HG03066 (cell line): ENCODE results near the gene CELF2.
"Not testable (repeated sequence)": the region's sequence is repeated elsewhere in the genome, so short reads cannot be mapped to it uniquely, and the experiment has no call there.

Experiments used
- ATAC-seq: cut with Tn5 transposase; IDR thresholded peaks from one replicate; pipeline ENCODE4 v1.9.1; 2021; ENCODE audit warnings: low read depth; ENCODE audit not compliant: unreplicated experiment

Gene CELF2

DNA sequence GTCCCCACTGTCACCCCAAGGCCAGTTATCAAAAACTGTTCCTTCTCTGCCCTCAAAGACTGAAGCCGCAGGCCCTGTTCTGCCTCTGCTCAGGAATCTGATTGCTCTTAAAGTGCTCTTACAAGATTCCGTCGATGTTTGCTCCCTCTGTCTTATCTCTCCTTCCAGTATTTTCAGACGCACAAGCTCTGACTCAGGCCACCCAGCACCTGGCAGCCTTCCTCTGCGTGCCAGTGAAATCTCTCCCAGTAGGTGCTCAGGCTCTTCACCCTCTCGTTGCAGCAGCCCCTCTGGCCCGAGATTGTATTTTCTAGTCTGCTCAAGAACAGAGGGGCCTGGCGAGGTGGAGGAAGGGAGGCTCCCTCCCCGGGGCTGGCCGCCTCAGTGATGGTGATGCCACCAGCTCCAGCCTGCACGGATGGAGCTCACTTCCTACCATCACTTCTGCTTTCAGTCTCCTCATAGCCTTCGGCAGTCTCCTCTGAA is 317.5 kb downstream of the CELF2 start:
- ATAC-seq = no peak

DNA sequence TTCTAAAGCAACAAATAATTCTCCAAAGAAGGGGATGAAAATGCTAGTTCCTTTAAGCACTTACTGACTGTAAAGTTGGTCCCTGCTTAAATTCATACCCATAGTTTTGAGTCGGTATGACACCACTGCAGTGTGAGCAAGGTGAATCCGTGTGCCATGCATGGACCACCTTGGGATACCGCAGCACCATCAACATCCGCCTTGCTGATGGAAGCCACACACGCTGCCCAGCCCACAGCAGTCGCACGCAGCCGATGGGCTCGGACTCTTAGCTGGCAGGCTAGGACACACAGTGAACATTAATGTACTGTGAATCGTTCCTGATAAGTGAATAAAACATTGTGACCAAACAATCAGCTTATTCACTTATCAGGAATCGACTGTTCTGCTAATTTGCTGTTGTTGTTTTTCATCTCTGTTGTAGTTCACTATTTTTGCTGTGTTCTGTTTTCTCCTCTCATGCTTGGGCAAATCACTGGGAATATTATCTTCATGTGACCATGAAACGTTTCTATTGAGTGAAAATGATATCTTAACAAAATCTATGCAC is 318.3 kb downstream of the CELF2 start:
- no peak for ATAC-seq

DNA sequence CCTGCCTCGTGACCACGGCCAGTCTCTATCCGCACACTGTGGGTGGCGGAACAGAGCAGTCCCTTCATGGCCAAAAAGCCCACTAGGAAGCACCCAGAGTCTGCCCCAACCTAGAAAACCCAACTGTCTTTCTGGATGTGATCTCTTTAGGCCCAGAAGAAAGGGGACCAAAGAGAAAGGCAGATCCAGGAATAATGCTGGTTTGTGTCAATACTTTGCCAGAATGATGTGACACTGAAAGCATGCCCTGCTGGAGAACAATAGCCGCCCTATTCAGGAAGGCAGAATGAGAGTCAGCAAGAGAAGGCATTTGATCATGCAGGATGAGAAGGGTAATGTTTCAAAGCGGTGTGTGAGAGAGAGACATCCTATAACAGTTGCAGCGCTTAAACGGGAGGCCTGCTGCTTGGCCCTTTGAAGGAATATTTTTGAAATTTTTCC is 319.1 kb downstream of the CELF2 start:
- no peak for ATAC-seq

DNA sequence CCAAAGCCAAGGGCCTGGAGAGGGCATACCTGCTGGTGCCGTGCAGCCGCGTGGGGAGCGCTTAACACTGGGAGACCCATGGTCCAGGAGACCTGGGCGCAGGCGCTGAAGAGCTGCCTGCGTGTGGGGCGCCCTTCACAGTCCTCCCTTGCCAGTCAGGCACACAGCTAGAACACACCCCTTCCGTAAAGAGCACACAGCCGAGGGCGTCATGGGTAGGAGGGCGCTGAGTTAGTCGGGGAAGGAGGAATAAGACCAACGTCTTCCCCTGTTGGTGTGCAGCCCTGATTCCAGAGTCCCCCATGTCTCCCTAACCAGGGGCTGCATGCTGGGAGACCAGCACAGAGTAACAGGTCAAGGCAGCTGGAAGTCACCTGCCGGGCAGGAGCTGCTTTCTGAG is 319.8 kb downstream of the CELF2 start:
- ATAC-seq = peak; percentile 47

DNA sequence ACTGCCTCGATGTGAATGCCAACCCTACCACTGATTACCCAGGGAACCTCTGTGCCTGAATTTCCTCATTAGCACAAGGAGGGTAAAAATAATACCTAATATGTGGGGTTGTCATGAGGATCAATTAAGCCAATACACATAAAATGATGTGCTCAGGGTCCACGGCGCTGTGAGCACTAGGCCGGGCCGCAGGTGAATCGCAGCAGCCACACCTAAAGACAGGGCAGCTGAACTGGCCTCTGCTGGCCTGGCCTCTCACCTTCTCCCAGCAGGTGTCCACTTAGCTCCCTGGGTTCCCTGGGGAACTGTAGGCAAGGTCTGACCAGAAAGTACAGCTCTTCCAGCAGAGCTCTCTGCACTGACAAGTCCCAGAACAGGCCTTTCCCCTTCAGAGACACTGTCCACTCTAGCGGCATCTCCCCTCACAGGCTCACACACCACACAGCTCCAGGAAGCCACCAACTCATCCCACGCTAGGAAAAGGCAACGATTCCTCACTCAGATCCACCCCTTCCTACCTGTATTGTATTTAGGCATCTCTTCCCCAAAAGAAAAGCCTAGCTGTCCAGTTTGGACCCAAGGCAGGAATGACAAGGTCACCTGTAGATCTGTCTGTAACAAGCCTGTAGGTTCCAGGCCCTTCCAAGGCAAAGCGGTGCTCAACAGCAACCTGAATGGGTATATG is 320.6 kb downstream of the CELF2 start:
- no peak for ATAC-seq

DNA sequence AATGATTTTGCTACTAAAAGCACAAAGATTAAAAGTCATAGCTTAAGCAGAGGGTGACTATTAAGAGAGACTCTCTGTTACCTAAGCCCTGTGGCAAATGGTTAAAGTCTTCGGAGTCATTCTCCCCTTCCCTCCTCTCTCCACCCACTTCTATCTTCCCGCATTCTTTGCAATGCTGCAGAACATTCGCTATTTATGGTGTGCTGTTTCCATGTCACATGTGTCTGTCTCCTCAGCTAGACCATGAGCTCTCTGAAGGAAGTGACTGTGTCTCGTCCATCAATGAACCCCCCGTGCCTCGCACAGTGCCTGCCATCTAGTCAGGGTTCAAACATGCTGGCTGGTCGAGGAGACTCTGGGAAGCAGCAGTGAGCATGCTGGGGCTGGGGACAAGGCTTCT is 321.3 kb downstream of the CELF2 start:
- ATAC-seq = no peak

DNA sequence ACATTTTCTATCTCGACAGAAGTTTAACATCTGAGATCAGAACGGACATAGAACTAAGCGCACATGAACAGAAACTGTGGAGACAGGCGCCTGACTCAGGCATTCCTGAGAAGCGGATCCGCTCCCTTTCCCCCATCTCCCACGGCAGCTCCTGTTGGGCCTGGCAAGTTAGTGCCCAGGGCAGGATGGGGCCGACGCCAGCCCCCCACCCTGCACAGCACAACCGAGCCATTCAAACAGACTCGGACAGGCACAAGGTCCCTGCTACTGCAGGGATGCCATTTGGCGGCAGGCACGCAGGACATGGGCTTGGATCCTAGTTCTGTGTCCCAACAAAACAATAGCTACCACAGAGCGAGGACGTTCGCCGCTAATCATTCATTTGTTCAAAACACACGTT is 322.0 kb downstream of the CELF2 start:
- no peak for ATAC-seq

DNA sequence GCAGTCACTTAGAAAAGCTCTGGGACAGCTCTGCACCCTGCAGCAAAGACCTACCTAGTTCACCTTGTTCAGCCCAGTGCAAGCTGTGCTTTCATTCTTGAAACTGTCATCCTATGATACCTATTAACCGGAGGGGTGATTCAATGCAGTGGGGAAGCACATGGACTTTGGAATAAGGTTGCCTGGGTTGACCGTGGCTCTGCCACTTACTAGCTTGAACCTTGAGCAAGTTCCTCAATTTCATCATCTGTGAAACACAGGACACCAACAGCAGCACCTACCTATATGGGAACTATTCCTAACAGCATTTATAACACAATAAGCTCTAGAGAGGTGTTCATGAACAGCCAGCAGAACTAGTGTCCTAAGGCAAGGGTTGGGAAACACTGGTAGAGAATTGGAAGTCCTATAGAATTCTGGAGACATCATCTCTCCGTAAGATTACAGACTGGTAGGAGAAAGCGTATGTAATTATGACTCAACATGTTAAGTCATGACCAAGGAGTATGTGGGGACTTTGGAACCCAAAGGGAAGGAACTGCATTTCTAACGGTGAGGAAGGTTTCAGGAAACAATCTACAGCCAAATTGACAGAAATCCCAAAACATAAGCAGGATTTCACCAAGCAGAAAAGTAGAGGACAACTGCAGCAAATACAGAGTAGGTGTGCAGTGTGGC is 323.8 kb downstream of the CELF2 start:
- no peak for ATAC-seq

DNA sequence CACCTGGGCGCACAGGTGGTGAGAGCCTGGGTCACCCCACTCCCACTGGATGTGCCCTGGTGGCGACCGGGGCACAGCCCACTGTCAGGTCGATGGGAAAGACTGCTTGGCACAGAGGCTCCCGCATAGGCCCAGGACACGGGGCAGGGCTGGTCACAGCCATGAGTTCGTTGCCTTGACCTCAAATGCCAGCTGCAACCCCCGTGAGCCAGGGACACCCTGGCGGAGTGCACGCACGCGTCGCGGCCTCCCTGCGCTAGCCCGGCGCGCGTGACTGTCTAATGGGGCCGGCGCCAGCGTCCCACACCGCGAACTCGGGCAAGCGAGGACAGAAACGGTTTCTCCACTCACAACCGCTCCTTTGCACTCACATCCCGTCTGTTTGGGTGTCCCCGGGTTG is 326.4 kb downstream of the CELF2 start:
- ATAC-seq = no peak

DNA sequence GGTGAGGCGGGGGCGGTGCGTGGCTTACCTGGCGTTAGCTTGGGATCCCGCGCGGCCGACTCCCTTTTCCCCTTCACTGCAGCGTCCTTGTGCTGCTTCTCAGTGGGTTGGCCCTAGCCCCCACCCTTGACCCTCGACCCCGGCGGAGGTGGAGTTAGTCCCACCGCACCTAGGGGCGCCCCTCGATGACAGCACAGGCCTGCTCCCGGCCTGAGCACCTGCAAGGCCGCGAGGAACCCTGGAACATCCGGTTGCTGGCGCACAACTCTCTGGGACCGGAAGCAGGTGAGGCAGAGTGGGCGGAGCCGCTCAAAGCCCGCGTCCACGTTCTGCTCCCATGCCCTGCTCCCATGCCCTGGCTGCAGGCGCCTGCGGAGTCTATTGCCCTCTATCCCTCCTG is 326.9 kb downstream of the CELF2 start:
- no peak for ATAC-seq

DNA sequence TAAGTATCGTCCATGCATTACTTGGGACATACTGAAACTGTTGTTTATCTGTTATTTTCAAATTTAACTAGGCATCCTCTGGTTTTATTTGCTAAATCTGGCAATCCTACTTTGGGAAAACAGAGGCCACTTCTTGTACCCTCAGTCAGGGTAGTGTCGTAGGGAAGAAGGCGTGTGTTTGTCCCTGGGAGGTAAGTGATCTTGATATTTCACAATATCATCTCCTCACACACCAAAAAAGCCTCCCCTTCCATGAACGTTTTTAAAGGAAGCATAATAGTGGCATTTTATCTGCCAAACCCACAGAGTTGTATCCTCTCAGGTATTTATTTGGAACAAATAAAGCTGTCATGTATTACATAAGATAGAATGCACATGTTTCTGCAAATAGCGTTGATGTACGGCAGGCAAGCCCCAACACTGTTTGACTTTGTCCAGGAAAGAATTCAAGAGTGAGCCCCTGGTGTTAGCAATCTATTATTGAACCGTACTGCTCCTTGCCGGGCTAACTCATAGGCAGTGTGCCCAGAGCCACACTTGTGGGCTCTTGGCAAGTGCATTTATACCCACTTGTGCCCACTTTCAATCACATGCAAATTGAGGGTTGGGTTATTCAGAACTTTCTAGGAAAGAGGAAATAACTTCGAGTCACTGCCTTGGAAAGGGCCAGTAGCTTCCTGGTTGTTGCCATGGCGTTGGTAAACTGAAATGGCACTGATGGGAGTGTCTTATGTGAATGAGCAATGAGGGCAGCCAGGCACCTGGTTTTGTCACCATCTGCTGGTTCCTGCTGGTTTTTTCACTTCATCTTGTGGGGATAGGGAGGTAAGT is 327.8 kb downstream of the CELF2 start:
- ATAC-seq = peak; percentile 71

DNA sequence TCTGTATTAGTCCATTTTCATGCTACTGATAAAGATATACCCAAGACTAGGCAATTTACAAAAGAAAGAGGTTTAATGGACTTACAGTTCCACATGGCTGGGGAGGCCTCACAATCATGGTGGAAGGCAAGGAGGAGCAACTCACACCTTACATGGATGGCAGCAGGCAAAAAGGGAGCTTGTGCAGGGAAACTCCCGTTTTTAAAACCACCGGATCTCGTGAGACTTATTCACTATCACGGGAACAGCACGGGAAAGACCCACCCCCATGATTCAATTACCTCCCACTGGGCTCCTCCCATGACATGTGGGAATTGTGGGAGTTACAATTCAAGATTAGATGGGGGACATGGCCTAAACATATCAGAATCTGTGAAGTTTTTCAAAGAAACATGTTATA is 329.9 kb downstream of the CELF2 start:
- ATAC-seq = not testable (repeated sequence)

DNA sequence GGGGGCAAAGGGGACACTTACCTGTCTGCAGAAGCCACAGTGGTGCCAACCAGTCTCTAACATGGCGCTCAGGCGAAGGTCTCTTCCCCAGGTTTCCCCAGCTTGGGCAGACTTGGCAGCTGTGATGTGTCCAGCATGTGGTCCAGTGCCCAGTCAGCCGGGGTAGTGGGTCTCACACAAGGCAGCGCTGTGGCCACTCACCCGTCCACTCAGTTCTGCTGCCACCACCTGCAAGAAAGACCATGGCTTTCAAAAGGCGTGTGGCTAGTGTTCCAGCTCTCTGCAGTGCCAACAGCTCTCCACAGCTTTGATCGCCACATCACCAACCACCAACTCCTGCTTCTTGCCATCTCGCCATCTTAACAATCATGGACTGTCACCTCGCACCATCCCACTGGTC is 334.1 kb downstream of the CELF2 start:
- no peak for ATAC-seq

DNA sequence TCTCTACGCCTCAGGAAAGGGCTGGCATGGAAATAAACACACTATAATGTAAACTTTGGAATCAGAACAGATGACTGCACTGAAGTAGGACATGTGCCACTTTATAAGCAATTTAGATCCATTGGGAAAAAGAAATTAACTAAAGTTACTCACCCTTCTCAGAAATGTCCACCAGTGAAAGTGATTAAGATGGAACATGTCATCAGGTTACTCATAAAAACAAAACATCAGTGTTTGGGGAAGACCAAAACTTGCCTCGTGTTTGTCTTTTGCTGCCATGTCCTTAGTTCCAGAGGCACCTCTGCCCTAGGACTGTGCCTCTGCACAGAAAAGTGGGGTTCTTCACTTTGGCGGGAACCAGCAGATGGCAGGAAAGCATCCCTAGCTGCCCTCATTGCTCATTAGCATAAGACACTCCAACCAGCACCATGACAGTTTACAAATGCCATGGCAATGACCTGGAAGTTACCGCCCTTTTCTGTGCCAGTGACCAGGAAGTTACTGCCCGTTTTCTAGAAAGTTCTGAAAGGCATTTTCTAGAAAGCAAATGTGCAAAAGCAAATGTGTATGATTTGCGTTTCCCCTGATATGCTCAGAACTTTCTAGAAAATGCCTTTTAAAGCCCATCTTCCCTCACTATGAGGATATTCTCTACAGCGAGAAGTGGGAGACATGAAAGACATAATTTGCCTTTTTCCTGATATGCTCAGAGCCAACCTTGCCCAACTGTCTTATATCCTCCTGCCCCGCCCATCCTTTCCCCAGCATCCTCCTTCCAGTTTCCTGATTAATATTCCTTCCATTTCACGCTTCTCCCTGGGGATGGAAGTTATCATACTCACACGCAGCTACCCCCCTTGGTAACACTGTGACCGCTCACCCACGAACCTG is 335.6 kb downstream of the CELF2 start:
- ATAC-seq = no peak

DNA sequence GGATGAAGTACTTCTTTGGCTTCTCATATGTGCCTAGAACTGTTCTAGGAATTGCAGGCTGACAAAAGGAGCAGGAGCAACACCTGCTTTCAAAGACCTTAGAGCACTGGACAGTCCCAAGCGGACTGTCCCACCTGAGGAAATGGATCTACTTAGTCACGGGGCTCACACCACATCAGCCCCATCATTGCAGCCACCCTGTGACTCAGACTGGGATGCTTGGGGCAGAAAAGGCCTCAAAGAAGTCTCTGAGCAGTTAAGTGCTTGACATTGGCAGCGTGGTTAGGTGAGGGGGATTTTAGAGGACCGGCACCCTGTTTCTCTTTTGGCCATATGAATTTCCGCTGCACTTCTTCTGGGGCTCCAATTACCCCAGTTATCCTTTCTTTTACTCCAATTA is 337.2 kb downstream of the CELF2 start:
- ATAC-seq = no peak

DNA sequence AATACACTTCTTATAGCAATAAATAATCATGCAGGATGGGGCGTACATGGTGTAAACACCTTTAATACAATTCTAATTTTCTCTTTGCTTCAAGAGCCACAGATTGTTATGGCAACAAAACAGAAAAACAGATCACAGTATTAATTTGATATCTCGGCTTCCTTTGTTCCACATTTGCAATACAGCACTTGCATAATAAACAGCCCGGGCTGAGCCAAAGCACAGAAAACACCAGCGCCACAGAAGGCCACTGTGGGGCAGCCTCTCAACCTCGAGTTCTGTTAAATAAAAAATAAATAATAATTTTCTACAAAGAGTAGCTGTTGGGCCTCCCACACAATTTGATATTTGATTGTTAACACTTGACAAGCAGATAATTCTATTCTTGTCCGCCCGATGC is 337.9 kb downstream of the CELF2 start:
- no peak for ATAC-seq

DNA sequence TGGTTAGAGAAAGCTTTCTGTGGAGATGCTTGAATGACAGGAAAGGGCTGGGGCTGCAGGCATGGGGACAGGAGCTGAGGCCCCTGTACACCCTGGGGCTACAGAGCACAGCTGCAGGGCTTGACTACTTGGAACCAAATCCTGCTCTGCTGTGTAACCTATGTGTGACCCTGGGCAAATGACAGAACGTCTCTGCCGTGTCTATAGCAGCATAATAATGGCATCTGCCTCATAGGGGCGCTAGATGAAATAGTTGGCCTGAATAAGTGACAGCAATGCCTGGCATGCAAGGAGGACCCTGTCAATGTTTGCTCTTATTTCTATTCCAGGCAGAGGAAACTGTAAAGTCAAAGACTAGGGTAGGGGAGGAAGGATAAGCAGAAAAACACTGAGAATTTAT is 339.8 kb downstream of the CELF2 start:
- ATAC-seq = no peak

DNA sequence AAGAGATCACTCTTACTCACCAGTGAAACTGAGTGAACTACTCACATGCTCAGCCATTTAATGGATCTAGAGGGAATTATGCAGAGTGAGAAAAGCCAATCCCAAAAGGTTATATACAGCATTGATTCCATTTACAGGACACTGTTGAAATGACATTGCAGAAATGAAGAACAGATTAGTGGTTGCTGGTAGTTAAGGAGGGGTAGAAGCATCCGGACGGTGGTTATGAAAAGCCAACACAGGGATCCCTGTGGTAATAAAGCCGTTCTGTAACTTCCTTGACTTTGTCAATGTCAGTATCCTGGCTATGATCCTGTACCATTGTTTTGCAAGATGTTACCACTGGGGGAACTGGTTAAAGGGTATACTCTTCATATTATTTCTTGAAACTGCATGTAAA is 340.3 kb downstream of the CELF2 start:
- no peak for ATAC-seq

DNA sequence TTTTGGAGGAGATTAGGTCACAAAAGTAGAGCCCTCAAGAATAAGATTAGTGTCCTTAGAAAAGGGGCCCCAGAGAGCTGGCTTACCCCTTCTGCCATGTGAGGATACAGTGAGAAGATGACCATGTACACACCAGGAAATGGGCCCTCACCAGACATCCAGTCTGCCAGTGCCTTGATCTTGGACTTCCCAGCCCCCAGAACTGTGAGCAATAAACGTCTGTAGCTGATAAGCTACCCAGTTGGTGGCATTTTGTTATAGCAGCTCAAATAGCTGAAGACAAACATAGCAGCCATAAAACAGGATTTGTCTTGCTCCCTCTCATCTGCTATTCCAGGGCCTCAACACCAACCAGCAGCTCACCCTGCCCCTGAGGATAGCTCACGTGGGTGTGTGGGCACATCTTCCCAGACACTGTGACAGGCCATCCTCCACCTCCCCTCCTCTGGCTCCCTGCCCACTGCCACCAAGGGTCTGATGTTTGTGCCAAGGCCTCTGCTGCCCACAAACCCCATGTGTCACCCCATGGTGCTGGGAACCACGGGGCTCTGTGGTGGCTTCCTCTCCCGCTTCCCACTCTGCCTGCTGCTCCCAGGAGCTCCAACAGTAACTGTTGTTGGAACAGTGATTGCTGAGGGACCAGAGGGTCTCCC is 341.4 kb downstream of the CELF2 start:
- no peak for ATAC-seq

DNA sequence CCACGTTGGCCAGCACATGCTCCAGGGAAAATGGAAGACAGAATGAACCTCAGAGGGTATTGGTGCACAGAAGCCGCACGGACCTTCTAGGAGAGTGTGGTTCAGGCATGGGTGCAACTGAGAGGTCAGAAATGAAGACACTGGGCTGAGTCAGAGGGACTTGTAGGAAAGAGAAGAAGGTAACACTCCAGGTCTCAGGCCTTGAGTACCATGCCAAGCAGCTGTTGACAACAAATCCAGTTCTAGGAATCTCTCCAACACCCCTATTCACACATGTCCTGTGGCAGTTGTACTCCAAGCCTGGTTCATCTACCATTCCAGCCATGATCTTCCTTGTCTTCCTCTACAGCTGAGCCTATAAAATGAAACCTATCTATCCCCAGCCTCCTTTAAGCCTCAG is 342.2 kb downstream of the CELF2 start:
- ATAC-seq = no peak
